Left kidney (tissue), 2 donors: ENCODE results near the gene WLS. TPM values are rescaled to one million over a fixed set of nuclear protein-coding genes. Genes with fewer than 3 reads are reported as not detected.
A peak's percentile ranks its signal among the peaks of the same experiment; 100 is the strongest.
"Not testable (repeated sequence)": the region's sequence is repeated elsewhere in the genome, so short reads cannot be mapped to it uniquely, and the experiment has no call there.

ENCODE experiments used
- DNase-seq: peaks from one replicate; pipeline ENCODE4 v3.0.0-alpha.2; 2013
- polyA plus RNA-seq: library from polyadenylated mRNA; unstranded; fragments of 120-200 nt; gene quantifications from one replicate; pipeline ENCODE4 v1.2.1, GENCODE V29; 2013; ENCODE audit not compliant: insufficient read length

The WLS gene
- polyA plus RNA-seq, 1 donor: 153 TPM

DNA sequence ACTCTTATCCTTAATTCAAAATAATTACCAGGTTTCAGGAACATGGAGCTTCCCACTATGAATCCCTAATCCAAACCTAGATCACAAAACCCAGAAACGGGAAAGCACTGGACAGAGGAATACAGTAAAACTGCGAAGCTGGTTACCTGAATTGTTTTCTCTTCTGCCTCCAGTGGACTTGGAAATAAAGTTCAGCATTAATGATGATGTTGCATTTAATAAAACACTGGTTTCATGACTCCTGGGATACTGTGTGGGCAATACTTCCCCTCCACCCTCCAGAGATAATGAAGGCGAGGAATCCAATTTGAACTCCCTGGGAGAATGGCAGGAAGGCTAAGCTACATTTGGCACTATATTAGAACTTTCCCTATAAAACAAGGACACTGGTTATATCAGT, 65.1 kb downstream of the WLS start:
- no peak for DNase-seq

DNA sequence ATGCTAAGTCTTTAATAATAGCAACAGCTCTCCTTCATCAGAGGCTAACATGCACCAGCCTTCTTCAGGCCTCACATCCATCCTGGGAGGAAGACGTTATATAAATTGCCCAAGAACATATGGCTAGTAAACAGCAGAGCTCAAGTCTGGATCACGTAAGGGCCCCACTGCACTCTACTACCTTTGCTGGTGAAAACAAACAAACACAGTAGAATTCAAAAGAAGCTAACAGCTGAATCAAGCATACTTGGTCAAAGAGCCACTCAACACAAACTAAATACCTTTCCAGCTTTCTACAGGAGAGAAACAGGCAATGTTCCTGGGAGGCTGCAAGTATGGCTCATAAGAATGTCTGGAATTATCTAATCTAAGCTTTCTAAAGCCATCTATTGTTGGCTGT, 66.0 kb downstream of the WLS start:
- no peak for DNase-seq

DNA sequence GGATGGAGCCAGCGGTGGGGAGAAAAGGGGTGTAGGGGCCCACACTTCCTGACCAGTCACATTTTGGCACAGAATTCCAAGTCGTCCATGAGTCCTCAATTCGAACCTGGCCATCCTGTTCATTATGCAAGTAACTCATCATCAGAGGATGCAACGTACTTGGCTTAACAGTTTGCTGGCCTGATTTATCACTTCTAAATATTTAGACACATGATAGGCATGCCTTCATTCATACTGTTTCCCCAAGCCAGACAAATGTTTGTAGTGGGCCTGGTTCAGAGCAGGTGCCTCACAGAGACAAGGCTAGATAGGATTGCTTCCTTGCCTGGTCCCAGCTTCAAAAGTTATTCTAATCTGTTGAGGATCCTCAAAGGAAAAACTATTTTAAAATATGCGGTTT, 66.7 kb downstream of the WLS start:
- DNase-seq: no peak

DNA sequence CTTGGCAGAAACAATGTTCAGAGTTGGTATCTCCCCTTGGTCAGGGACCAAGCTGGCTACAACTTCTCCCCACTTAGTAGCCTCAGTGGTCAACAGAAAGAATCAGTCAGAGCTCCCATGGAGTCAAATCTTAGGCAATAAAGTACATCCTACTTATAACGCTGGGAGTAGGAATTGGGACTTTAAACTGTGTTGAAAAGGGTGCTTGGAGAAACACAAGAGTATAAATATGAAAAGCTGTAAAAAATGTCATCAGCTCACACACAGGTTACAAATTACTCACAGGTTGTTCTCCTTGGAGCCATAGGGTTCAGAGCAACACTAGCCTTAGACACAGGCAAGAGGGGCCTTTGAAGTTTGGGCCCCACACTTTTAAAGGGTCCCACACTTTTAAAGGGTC, 67.4 kb downstream of the WLS start:
- no peak for DNase-seq

DNA sequence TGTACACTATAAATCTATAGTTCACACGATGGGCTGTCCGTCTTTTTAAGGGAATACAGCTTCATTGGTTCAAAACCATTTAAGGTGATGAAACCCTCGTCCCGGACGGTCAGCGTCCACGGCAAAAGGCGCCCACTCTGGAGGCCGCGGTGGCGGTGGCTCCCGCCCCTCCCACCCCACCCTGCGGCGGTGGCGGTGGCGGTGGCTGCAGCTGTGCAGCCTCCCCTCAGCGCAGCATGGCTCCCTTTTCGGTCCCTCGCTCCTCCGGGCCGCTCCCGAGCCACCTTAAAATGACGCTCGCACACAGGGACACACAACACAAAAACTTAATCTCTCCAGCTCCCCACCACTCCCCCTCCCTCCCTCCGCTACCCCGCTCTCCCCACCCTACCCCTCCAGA, 69.1 kb downstream of the WLS start:
- no peak for DNase-seq

DNA sequence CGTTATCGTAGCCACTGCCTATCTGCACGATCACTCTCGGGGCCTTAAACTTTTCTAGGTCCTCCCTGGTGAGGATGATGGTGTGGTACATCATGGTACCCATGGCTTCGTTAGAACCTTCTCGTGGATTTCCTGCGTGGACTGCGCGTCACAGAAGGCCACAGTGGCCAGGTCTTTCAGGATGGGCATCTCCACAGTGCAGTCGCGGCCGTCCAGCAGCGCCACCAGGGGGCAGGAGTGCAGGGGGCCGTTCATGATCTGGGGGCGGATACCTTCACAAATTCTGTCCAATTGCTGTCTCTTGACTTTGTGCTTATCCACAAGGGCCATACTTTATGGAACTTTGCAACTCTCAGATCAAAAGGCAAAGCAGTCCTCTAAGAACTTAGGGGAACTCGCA, 69.6 kb downstream of the WLS start:
- no peak for DNase-seq

DNA sequence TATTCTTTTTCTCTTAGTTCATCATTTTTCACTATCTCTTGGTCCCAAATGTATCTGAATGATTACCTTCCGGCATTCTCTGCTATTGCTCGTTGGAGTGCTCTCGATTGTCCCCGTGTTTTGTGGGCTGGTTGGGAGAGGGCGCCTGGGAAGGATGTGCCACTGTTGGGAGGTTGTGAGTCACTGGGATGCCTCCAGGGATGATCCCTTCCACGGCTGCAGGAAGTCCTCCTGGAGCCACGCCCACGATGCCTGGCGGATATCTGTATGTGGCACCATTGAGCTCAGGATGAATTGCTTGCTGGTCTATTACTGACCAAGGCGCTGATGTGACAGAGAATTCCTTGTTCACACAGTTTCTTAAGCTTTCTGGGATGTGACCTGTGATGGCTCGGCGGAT, 70.7 kb downstream of the WLS start:
- DNase-seq: not testable (repeated sequence)

DNA sequence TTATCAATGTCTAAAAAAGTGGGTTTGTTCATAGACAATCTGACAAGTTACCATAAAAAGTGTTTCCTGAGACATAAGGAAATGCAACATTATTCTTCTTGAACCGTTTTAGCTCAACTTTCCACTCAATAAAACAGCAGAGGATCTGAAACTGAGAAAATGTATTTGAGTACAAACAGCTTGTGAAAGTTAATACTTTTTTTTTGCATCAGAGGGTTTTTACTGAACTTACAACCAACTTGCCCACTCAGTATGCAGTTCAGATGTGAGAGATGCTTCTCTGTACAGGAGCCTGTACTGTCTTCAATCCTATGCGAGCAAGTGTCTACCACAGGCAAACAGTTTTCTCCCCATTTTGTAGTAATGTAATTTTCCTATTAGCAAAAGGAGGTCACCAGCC, 71.4 kb downstream of the WLS start:
- not testable (repeated sequence) for DNase-seq

DNA sequence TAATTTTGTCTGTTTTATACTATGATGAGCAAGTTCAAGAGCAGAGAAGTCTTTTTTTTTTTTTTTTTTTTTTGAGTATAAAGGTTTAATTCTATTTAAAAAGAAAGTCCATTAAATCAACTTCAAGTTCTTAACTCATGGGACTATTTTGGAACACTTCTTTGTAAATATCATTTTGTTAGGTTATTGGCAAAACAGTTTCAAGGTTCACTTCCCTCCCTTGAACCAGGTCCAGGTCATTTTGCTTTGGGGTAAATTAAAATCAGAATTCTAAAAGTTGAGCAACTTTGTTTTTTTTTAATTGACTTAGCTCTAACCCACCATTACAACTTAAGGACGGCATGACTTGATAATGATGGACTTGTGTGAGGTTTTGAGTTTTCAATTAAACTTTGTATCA, 72.3 kb downstream of the WLS start:
- no peak for DNase-seq

DNA sequence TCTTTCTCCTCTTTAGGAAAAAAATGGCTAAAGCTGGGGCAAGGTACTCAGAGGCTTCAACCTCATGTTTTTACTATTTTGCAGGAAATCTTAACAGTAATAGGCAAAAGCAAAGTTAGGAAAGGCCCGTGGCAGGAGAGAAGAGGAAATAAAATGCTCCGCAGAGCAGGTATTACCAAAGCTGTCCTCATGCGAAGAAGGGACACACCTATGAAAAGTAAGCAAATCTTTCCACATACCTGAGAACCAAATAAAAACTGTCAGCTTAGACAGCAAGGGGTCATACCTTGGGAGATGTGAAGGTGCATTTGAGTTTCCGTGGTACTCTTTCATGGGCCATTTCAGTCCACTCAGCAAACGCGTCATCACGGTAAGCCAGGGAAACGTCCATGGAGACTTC, 73.5 kb downstream of the WLS start:
- no peak for DNase-seq

DNA sequence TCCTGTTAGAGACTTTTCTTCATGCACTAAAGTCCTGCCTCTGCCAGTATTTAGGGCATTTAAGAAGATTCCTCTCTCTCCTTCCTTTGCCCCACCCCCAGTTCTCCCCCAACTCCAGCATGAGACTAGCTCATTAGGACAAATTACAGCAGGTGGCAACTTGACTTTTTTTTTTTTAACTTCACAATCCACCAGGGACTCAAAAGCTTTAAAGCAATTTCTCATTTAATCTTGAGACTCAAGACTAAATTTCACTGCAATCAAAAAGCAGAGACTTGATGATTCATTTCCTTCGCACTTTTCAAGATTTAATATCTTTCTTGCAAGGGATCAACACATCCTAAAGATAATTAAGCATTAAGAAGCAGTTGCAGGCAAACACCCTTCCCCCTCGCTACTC, 74.9 kb downstream of the WLS start:
- no peak for DNase-seq

DNA sequence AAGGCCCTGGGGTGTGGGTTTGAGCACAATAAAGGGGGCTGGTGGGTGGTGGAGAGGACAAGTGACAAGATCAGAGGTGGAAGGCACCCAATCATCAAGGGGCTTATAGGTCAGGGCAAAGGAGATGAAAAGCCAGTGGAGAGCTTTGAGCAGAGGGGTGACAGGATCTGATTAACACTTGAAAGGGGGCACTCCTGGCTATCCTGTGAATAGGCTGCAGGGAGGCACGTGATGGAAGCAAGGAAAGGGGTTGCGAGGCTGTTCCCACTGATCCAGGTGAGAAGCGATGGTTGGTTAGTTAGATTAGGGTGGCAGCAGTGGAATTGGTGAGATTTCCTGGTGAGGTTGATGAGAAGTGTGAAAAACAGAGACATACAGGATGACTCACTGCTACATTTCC, 80.6 kb downstream of the WLS start:
- no peak for DNase-seq

DNA sequence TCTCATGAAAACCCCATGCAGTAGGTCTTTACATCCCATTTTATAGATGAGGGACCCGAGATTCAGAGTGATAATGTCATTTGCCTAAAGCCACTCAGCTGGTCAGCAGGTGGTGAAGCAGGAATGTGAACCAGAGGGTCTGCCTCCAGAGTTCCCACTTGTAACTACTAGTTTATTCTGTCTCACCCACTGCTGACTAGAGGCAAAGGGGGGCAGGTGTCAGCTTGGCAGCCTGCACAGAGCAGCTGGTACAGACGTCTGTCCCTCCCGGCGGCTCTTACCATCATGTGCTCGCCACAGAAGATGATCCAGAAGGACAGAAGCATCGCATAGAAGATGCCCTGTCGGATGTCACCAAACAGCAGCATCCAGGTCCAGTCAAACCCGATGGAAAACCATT, 82.4 kb downstream of the WLS start:
- DNase-seq: no peak

DNA sequence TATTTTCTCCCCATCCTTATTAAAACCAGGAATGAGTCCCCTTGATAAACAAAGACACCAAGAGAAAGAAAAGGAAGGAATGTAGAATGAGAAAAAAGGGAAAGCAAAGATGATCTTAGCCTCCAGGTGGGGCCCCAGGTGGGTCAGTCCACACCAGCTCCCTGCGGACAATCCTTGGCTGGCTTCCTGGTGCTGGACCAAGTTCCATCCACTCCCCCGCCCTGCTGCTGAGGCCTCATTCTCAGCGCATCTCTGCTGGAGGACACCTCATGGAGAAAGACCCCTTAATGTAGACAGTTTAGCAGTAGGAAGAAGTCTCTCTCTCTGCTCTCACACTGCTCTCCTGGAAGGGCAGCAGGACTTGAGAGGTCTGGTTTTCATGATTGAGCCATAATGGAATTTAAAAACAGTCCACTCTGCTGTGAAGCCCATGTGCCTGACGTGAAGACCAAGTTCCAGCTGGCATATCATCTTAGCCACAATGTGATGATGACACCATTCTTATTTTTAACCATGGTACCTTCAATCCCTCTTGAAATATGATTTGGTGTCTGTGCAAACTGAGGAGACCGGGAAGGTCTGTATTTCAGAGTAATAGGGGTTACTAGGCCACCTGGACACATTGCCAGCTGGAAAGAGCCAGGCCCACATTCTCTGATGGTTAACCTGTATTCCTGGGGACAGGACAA, 83.1 kb downstream of the WLS start:
- no peak for DNase-seq

DNA sequence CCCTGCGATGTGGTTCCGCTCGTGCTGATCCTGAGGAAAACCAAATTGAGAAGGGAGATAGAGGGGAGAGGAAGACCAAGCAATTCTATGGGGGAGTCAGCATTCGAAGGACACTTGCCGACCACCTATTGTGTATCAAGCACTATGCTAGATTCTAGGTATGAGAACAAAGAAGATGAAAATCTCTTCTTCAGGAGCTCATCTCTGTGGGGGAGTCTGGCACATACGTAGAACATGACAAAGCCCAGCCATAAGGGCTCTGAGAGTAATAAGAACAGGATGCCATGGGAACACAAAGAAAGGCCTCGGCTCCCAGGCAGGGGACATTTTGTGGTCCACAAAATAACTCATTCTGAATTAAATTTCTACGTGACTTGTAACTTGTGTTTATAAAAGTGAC, 83.7 kb downstream of the WLS start:
- no peak for DNase-seq

DNA sequence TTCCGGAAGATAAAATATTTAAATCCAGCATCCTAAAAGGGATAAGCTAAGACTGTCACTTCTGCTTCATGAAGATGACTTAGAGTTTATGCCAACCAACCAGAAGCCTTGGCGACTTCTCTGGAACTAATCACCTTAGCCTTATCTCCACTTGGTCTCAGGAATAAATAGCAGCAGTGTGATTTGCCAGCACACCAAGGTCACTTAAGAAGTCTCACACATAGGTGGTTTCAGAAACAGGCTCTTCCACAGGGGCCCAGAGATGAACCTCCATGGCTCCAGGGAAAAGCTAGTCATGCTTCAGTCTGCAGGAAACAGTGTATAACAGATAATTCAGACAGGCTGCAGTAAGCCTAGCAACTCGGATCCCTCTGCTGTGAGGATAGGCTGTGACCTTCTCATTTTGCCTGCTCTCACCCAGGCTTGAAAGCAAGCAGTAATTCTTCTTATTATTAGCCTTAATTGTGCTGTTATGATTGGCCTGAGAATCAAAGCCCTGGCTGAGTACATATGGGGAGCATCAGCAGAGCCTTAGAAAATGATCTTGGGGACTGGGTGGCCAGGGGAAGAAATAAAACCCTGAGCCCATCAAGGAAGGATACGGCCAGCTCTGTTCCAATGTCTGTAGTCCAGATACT, 84.7 kb downstream of the WLS start:
- DNase-seq: peak; percentile 27

DNA sequence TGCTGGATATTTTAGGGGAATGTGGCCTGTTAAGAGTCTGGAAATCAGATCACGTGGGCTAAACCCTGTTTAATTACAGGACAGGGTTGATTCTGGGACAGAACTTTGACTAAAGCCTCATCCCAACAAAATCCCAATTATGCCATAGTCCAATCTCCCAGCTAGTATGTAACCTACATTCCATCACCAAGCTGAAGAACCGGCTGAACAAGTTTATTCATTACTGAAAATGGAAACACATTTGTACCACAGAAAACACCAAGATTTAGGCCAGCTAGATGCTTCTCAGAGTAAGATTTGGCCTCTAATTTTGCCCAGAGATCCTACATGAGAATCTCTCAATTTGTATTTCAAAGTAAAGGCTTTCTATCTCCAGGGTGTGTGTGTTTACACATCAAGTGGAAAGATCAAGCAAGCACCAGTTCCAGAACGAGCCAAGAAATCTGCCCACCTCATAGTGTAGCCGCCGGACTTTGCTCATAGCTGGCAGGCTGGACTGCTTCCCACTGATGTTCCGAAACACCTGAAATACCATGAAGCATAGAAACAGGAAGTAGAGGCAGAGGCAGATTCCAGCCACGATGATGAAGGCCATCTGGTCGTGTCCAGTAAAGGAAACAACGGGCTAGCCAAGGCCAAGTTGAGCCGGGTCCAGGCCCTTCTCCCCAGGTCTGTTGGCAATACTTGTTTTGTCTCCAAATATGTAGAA, 86.8 kb downstream of the WLS start:
- peak; percentile 43 for DNase-seq

DNA sequence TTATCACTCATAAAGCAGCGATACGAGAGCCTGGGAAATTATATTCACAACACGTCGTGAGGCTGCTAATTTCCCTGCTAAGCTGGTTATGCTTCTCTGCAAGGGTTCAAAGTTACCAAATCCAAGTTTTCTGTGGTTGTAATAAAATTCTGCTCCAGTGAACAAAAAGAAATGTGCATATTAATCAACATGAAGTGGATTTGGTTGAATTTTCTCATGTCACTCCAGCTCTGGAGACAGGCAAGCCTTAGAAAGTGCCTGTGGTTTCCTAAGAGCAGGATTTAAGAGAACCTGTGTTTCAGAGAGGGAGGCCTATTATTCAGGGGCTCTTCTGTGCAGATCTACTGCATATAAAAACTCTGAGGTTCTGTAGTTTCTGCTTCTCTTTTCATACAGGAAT, 87.5 kb downstream of the WLS start:
- DNase-seq: no peak

DNA sequence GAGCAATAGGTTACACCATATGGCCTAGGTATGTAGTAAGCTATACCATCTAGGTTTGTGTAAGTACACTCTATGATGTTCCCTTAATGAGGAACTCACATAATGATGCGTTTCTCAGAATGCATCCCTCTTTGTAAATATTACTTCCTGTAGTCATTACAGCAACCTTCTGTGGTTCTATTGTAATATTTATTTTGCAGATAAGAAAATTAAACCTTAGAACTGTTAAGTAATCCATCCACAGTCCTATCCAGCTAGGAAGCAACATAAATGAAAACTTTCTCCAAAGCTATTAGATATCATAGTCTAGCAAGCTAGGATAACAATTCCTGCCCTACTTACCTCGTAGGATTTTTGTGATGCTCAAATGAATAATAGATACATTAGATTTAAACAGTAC, 88.7 kb downstream of the WLS start:
- no peak for DNase-seq

DNA sequence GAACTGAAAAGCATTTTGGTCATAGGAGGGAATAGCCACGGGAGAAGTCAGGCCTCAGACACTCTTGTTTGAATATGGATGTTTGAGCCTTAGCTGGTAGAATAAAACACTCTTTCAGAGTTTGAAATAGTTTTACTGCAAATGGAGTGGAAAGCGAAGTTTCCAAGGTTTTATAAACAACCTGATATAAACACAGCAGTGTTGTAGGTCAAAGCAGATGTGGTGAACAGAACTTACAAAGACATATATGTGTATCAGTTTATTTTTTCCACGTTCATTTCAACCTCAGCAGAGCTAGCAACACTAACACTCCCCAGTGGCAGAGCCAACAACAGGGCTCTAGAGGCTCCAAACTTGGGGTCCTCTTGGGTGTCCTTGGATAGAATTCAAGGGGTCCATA, 89.9 kb downstream of the WLS start:
- no peak for DNase-seq

DNA sequence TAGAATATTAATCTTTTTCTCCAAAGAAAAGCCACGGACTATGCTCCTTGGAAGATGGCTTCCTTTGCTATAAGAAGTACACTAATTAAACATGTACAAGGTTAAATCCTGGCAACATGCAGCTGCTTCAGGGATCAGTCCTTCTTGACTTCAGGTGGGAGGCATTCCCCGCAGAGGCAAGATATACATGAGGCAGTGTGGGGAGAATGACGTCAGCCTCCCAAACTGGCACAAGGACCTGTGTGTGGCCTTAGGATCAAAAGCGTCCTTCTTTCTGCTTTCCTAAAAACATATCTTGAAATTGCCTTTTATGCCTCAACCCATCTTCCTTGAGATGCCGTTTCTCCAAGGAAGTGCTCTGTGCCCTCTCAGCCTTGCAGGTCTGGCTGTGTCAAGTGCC, 90.3 kb downstream of the WLS start:
- no peak for DNase-seq

DNA sequence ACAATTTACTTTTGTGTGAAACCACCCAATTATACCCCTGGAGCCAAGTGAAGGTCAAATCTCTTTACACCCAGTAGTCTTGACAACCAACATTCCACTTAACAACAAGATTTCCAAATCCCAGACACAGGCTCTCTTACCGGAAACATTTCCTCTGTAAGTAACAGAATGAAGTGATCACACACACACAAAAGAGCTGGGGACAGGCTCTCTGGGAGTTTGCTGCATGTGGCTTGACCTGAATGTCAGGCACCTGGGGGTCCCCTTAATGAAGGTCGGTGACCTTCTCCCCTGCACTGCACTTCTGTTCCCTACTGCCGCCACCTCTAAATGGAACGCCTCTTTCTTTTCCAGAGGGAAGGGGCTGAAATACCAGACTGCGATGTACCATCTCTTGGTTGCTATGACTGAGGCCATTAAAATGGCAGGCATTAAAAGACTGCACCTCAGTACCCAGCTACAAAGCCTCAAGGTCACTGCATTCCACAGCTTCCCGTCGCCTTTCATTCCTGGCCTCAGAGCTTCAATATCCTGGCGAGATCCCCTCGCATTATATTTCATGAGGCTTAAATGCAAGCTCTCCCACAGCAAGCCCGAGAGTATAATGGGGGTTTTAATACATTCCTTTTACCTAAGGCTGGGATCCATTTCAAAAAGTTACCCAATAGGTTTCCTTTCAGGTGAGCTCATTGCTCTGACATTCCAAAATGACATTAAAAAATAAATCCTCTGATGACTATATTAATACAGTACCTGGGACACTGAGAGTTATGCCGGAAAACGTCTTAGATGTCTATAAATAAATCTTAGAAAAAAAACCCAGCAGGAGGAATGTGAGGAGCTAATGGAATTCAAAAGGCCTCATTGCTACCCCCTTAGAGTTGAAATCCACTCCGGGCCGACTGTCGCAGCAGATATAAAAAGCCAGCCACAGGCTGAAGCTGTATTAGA, 91.0 kb downstream of the WLS start:
- DNase-seq: peak; percentile 53

DNA sequence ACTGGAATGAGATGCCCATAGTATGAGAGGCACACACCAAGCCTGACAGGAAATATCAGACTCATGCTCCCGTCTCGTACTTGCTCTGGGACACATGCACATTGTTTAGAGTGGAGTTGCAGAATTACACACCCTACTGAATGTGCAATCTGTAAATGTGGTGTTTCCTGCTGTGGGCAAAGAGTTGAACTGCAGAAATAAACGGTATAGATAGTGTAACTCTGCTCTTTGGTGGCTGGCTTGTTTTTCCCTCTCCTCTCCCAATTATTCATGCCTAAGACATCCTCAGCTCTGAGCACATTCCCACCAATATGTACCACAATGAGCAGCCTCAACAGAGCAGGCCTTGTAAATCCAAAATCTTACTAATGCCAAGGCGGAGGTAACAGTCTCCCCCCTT, 91.8 kb downstream of the WLS start:
- DNase-seq: no peak
